ENCODE measurements around the gene DCTN2. TPM values are rescaled to one million over a fixed set of nuclear protein-coding genes. Genes with fewer than 3 reads are reported as not detected.

Gene DCTN2
- total and polyA plus RNA-seq, 2 donors (not counting 3 experiments of a cell fraction or from before 2014, with no cell fraction given) = 146 to 161 TPM

GRCh38 chr12:57575771-57576612, 29.0 kb upstream of the DCTN2 start:
- no peak for DNase-seq (ENCODE audit: low read depth, low spot score)
- TF ChIP-seq POLR2A (IDR thresholded peaks at IDR 0.05; ENCODE audit: low read depth, low read length) (no peak), MYC (IDR thresholded peaks at IDR 0.05; ENCODE audit: low read depth, low read length) (no peak), CTCF (IDR thresholded peaks at IDR 0.05; ENCODE audit: extremely low read depth in 1 of 2, insufficient read depth in 1 of 2, low read depth in 1 of 2, low read length in 2 of 2) (no peak), GATA2 (IDR thresholded peaks at IDR 0.05; ENCODE audit: insufficient read depth, insufficient read length, low read depth, low read length) (no peak), EZH2 (IDR thresholded peaks at IDR 0.05; ENCODE audit: borderline replicate concordance, low read depth, low read length, severe bottlenecking) (no peak), JUN (IDR thresholded peaks at IDR 0.05; ENCODE audit: borderline replicate concordance, insufficient read depth, insufficient read length, low read depth) (no peak), POLR2AphosphoS5 (IDR thresholded peaks at IDR 0.05; ENCODE audit: insufficient read depth, low read depth, low read length) (no peak)

More at GRCh38 chr12:57575771-57576612, 29.0 kb upstream of the DCTN2 start:
- Histone ChIP-seq H2AFZ (ENCODE audit: low read depth, low read length) (no peak overlapping the region), H3K27ac (ENCODE audit: insufficient read depth, low read depth, low read length) (no peak overlapping the region), H3K4me2 (ENCODE audit: insufficient read depth, low read length) (no peak overlapping the region), H3K9me3 (replicated peaks; ENCODE audit: control insufficient read depth, insufficient read depth, low read length) (no peaks in the 10 kb centered on the region), H3K4me3 (replicated peaks in 1 of 3; ENCODE audit: insufficient read depth in 1 of 3, low read depth in 1 of 3, low read length in 3 of 3) (no peak overlapping the region), H3K79me2 (ENCODE audit: control insufficient read depth, insufficient read depth, low read length) (no peaks in the 10 kb centered on the region), H3K27me3 (ENCODE audit: control insufficient read depth in 2 of 2, insufficient read depth in 2 of 2, low read length in 2 of 2) (peaks cover 6% of the 10 kb centered on the region in 2 experiments), H3K36me3 (ENCODE audit: control insufficient read depth in 2 of 2, extremely low read depth in 1 of 2, insufficient read depth in 2 of 2, low read length in 2 of 2) (no peaks in the 10 kb centered on the region), H3K4me1 (ENCODE audit: control insufficient read depth, extremely low read depth, insufficient read depth, low read length) (no peaks in the 10 kb centered on the region), H3K9ac (replicated peaks; ENCODE audit: extremely low read depth, insufficient read depth, low read length) (no peak overlapping the region), H4K20me1 (replicated peaks; ENCODE audit: control insufficient read depth, extremely low read depth, insufficient read depth, low read length) (no peaks in the 10 kb centered on the region), H3K9me1 (replicated peaks; ENCODE audit: control insufficient read depth, extremely low read depth, insufficient read depth, low read length) (no peaks in the 10 kb centered on the region)
- dilution Hi-C loops (cut with MboI; ENCODE audit: extremely low pct_ligation_motif_present, low sequenced_read_pairs) = no loop called here
- intact Hi-C loops (cut with micrococcal nuclease) = no loop called here
- no peak for FAIRE-seq
- CTCF ChIA-PET = interaction anchor here (0.6 to 2.6 kb wide), 5 partner anchors 8 to 62 kb away, joined by 3 to 21 read pairs (median 4); partner anchors contain the start of gene B4GALNT1
- POLR2A ChIA-PET = no interaction called here
- no TSS peak for BruUV-seq (replicated peaks)

Measured in endothelial cell of umbilical vein (primary cell).